ENCODE measurements around the gene ZDHHC11B.

DNA sequence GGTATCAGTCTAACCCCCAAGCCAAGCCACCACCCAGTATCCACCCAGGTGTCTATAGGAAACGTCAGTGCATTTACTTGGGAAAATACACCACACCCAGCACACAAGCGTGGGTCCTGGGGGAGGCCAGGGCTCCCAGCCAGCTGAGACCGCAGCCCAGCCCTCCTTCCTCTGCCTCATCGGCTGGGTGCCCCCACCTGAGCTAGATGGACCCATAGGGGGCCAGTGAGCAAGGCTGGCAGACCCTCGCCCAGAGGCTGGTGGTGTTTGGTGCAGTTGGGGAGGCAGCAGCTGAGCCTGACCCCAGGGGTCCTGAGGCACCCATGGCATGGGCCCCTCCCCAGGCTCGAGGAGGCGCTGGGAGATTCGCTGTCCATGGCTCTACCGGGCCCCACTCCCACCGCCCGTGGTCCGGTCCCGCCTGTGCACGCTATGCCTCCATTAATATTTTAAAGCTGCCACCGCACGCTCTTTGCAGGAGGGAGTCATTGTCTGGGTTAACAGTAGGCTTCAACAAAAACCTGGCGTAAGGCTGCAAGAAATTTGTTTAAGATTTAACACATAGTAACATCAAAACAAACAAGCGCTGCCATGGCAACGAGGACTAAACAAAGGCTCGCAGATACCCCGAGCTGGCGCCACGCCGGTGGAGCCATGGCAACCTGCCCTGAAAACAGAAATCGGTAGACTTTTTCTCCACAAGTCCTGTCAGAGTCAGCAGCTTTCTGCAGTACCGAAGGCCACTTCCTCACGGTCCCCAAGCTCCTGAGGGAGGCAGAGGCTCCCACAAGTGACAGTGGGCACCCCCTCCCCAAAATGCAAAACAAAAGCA, 112.0 kb downstream of the ZDHHC11B start:
- TF ChIP-seq CTCF (IDR thresholded peaks at IDR 0.05 in 2 of 3, conservative IDR thresholded peaks at IDR 0.05 in 1 of 3; ENCODE audit: borderline replicate concordance in 1 of 3, insufficient read depth in 1 of 3, low read depth in 2 of 3, low read length in 2 of 3) (no peak), REST (IDR thresholded peaks at IDR 0.05; ENCODE audit: low read depth) (no peak), SP1 (IDR thresholded peaks at IDR 0.05; ENCODE audit: low read depth) (no peak), POLR2AphosphoS5 (IDR thresholded peaks at IDR 0.05; ENCODE audit: low read depth, low read length) (no peak), YY1 (IDR thresholded peaks at IDR 0.05; ENCODE audit: extremely low read depth, insufficient replicate concordance, low read depth, low read length) (no peak), POLR2A (IDR thresholded peaks at IDR 0.05; ENCODE audit: borderline replicate concordance, extremely low read depth, insufficient read depth, insufficient read length) (no peak), EZH2 (IDR thresholded peaks at IDR 0.05) (no peak), ZBTB33 (IDR thresholded peaks at IDR 0.05; ENCODE audit: extremely low read depth, insufficient replicate concordance, low read length) (no peak), TCF7L2 (IDR thresholded peaks at IDR 0.05; ENCODE audit: borderline replicate concordance, extremely low read depth, insufficient read depth, insufficient read length) (no peak), ZFX (IDR thresholded peaks at IDR 0.05) (no peak), SRF (IDR thresholded peaks at IDR 0.05; ENCODE audit: low read depth) (no peak)

Measured in HCT116 (cell line).